ENCODE data around the gene ARHGAP10.

GRCh38 chr4:148053298-148054003 lies 321.6 kb downstream of the ARHGAP10 start:
- TF ChIP-seq CTCF (IDR thresholded peaks at IDR 0.05) (no peak), POLR2AphosphoS5 (IDR thresholded peaks at IDR 0.05) (no peak), POLR2A (IDR thresholded peaks at IDR 0.05) (no peak)

Data from prostate gland (tissue), 2 donors.